Measurements from ENCODE around the gene MYRIP. TPM values are rescaled to one million over a fixed set of nuclear protein-coding genes. Genes with fewer than 3 reads are reported as not detected.
"Not testable (repeated sequence)": the region's sequence is repeated elsewhere in the genome, so short reads cannot be mapped to it uniquely, and the experiment has no call there.

Gene MYRIP
- total RNA-seq, 1 donor from 2014 or later: 12.7 TPM

DNA sequence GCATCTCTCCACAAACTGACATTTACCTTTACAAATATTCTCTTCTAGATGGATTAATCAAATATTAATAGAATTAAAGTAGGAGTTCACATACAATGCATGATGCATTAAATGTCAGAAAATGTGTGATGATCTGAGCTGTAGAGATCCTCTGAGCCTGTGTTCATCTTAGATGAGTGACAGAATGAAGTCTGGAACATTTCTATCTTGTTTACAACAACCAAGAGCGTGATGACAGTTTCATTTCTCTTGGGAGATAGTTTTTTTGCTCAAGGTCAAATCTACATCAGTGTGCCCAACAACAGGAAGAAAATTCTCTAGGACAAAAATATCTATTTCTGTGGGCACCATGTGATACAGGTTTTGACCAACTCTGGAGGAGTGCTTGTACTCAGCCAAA lies 211.9 kb downstream of the MYRIP start:
- Histone ChIP-seq H3K36me3 (no peaks in the 10 kb centered on the region), H3K27me3 (no peaks in the 10 kb centered on the region), H3K27ac (no peak overlapping the region), H3K4me1 (no peaks in the 10 kb centered on the region), H3K4me3 (no peak overlapping the region), H3K9me3 (peaks cover 0 to 6% of the 10 kb centered on the region in 2 donors)
- DNase-seq (ENCODE audit: low spot score in 2 of 2): no peak
- intact Hi-C loops (cut with DNase I): no loop called here
- TF ChIP-seq, protein P1, sequence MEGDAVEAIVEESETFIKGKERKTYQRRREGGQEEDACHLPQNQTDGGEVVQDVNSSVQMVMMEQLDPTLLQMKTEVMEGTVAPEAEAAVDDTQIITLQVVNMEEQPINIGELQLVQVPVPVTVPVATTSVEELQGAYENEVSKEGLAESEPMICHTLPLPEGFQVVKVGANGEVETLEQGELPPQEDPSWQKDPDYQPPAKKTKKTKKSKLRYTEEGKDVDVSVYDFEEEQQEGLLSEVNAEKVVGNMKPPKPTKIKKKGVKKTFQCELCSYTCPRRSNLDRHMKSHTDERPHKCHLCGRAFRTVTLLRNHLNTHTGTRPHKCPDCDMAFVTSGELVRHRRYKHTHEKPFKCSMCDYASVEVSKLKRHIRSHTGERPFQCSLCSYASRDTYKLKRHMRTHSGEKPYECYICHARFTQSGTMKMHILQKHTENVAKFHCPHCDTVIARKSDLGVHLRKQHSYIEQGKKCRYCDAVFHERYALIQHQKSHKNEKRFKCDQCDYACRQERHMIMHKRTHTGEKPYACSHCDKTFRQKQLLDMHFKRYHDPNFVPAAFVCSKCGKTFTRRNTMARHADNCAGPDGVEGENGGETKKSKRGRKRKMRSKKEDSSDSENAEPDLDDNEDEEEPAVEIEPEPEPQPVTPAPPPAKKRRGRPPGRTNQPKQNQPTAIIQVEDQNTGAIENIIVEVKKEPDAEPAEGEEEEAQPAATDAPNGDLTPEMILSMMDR (IDR thresholded peaks at IDR 0.05): no peak

DNA sequence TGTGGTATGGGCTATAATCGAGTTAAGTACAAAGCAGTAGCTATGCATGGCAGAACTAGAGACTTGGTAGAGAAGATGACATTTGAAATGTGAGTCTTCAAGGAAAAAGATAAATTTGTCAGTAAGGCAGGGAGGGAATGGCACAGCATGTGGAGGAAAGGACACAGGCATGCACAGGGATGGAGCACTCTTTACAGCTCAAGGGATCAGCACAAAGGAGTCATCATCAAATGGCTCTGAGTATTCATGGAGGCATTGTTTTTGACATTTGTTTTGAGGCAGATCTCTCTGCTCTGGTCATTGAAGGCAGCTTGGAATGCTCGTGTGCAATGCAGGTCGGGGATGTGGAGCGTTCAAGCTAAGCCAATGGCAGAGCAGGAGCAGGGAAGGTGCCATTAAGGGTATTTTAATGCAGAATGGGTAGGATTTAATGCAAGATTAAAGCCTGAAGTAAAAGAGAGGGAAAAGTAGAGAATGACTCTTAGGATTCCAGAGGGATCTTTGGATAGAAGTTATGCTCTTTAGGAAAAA lies 213.0 kb downstream of the MYRIP start:
- H3K27me3 ChIP-seq: no peaks in the 10 kb centered on the region
- no peak for DNase-seq (ENCODE audit: low spot score in 2 of 2)
- H3K4me3 ChIP-seq: no peak overlapping the region
- no peaks in the 10 kb centered on the region for H3K4me1 ChIP-seq
- TF ChIP-seq, protein P1 (IDR thresholded peaks at IDR 0.05): no peak
- no peaks in the 10 kb centered on the region for H3K36me3 ChIP-seq
- intact Hi-C loops (cut with DNase I): no loop called here
- H3K9me3 ChIP-seq: peaks cover 0 to 6% of the 10 kb centered on the region in 2 donors
- H3K27ac ChIP-seq: no peak overlapping the region

DNA sequence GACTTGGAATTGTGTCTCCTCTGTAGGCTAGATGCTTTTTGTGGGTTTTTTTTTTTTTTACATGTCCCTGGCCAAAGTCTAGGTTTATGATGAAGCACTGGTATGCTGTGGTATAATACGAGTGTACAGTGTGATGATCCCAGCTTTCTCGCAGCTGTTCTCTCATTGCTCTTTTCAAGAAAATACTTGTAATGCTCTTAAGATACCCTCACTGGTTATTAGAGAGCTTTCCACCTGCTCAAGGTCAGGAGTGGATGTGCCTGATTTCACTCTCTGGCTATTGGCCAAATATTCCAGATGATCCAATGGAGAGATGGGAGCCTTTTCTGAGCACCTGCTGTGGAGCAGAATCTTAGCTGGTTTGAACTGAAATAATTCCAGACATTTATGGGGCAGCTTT lies 215.1 kb downstream of the MYRIP start:
- Histone ChIP-seq H3K27me3 (no peaks in the 10 kb centered on the region), H3K4me1 (no peaks in the 10 kb centered on the region), H3K4me3 (no peak overlapping the region), H3K27ac (no peak overlapping the region), H3K9me3 (peaks cover 0 to 6% of the 10 kb centered on the region in 2 donors), H3K36me3 (no peaks in the 10 kb centered on the region)
- intact Hi-C loops (cut with DNase I): no loop called here
- TF ChIP-seq, protein P1 (IDR thresholded peaks at IDR 0.05): no peak
- DNase-seq (ENCODE audit: low spot score in 2 of 2): no peak

DNA sequence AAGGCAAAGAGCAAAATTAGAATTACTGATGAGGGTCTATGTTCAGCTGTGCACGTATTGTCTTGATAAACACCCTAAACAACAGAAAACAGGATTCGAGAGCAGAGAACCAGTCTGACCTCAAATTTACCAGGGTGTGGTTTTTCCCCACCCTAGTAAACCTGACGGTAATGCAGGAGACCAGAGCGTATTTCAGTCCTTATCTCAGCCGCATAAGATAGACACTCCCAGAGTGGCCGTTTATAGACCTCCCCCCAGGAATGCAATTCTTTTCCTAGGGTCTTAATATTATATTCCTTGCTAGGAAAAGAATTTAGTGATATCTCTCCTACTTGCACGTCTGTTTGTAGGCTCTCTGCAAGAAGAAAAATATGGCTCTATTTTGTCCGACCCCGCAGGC lies 216.5 kb downstream of the MYRIP start:
- H3K36me3 ChIP-seq: not testable (repeated sequence)

DNA sequence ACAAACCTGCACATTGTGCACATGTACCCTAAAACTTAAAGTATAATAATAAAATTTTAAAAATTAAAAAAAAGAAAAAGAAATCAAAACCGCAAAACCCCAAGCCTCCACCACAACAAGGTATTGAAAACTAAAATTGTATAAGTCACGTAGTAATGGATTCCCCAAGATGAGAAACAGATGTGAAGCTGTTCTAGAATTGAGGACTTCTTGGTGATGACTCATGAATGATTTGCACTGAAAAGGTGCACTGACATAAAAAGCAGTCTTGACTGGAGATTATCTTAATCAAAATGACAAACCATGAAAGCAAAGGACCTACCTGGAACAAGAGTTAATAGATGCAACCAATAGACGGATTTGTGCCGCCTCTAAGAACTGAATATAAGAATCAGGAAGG lies 225.8 kb downstream of the MYRIP start:
- Histone ChIP-seq H3K4me3 (no peak overlapping the region), H3K27me3 (no peaks in the 10 kb centered on the region), H3K36me3 (no peaks in the 10 kb centered on the region), H3K4me1 (no peaks in the 10 kb centered on the region), H3K27ac (no peak overlapping the region), H3K9me3 (no peaks in the 10 kb centered on the region)
- intact Hi-C loops (cut with DNase I): no loop called here
- TF ChIP-seq, protein P1 (IDR thresholded peaks at IDR 0.05): no peak
- DNase-seq (ENCODE audit: low spot score in 2 of 2): no peak

More for the DNA sequence above, 216.5 kb downstream of the MYRIP start:
- H3K4me3 ChIP-seq; H3K4me1 ChIP-seq; intact Hi-C loops (cut with DNase I); H3K9me3 ChIP-seq; DNase-seq (ENCODE audit: low spot score in 2 of 2); H3K27me3 ChIP-seq; H3K27ac ChIP-seq: not testable (repeated sequence)

DNA sequence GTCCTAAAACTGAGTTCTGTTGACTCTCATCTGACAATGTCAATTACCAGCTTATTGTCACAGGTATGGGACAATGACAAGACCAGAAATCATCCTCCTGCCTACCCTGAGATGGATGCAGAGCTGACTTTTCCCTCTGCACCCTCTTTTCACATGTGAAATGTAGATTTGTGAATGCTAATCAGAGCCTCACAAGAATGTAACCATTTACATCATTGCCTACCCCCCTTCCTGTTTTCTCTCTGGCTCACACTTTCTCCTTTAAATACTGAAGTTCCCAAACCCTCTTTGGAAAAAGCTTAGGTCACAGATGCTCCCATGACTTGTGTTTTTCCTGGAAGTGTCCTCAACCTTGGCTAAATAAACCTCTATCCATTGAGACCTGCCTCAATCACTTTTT lies 228.2 kb downstream of the MYRIP start:
- TF ChIP-seq, protein P1 (IDR thresholded peaks at IDR 0.05): no peak

More for the DNA sequence above, 228.2 kb downstream of the MYRIP start:
- Histone ChIP-seq H3K27ac (no peak overlapping the region), H3K9me3 (no peaks in the 10 kb centered on the region), H3K27me3 (no peaks in the 10 kb centered on the region), H3K4me3 (no peak overlapping the region), H3K4me1 (no peaks in the 10 kb centered on the region), H3K36me3 (no peaks in the 10 kb centered on the region)
- DNase-seq (ENCODE audit: low spot score in 2 of 2): no peak
- intact Hi-C loops (cut with DNase I): no loop called here

All from ascending aorta (tissue), 2 donors.